DMS153 (cell line): ENCODE measurements around the gene ATP6V0B.

Experiments
- DNase-seq: peaks from one replicate; lab custom pipeline; 2025; lab: John Stamatoyannopoulos, UW

ATP6V0B gene

DNA sequence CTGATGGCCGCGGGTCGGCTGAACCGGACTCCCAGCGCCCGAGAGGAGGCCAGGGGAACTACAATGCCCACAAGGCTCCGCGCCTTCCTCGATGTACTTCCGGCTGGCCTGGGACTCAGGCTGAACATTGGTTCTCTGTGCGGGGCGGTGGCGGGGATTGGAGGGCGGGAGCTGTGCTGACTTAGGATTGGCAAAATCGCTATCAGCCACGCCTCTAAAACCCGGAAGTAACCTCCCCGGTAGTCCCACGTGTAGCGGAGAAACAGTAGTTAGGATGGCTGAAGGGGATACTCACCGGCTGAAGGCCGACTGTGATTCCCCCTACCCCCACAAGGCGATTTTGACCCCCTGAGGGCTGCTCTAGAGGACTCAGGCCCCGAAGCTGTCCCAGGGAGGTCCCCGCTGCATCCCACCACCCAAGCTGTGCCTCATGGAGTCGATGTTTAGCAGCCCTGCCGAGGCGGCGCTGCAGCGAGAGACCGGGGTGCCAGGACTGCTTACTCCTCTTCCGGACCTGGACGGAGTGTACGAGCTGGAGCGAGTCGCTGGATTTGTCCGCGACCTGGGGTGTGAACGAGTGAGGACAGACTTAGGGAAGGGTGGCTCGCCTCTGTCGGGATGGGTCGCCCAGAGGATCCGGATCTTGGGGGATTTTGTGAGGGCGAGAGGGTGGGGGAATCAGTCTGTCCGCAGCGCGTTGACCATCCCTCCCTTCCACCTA is 4.9 kb upstream of the ATP6V0B start, which contains the start of gene DPH2:
Gene DPH2, plus strand, starts transcription at position 265 of the 721 bp plus-strand sequence. Its CDS starts 166 bp downstream, at position 431.
- peak; percentile 99 for DNase-seq

DNA sequence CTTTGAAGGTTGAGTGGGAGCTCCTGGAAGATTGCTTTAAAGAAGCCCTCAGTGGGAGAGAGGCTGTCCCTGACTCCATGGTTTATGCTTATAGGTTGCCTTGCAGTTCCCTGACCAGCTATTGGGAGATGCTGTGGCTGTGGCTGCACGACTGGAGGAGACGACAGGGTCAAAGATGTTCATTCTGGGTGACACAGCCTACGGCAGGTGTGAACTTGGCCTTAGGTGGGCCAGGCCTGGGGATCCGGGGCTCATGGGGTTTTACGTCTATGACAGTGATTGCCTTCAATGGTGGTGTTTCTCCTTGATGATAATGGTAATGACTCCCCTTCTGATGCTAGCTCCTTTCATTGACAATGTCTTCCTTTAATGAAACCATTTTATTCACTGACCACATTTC is 4.3 kb upstream of the ATP6V0B start:
- no peak for DNase-seq

DNA sequence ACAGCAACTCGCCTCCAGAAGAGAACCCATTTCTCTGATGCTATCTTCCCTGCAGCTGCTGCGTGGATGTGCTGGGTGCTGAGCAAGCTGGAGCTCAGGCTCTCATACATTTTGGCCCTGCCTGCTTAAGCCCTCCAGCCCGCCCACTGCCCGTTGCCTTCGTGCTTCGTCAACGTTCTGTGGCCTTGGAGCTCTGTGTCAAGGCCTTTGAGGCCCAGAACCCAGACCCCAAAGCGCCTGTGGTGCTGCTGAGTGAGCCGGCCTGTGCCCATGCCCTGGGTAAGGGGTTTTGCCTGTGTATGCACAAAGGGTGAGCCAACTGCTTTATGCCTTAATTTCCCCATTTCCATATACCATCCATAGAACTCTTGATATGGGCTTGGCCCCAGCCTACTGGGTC is 3.8 kb upstream of the ATP6V0B start:
- no peak for DNase-seq

DNA sequence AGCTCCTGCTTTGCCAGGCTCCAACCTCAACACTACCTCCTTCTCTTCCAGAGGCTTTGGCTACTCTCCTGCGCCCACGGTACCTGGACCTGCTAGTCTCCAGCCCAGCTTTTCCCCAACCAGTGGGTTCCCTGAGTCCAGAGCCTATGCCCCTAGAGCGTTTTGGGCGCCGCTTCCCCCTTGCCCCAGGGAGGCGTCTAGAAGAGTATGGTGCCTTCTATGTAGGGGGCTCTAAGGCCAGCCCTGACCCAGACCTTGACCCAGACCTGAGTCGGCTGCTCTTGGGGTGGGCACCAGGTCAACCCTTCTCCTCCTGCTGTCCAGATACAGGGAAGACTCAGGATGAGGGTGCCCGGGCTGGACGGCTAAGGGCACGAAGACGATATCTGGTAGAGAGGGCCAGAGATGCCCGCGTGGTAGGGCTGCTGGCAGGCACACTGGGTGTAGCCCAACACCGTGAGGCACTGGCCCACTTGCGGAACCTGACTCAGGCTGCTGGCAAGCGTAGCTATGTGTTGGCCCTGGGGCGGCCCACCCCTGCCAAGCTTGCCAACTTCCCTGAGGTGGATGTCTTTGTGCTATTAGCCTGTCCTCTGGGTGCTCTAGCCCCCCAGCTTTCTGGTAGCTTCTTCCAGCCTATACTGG is 3.3 kb upstream of the ATP6V0B start:
- DNase-seq: no peak

DNA sequence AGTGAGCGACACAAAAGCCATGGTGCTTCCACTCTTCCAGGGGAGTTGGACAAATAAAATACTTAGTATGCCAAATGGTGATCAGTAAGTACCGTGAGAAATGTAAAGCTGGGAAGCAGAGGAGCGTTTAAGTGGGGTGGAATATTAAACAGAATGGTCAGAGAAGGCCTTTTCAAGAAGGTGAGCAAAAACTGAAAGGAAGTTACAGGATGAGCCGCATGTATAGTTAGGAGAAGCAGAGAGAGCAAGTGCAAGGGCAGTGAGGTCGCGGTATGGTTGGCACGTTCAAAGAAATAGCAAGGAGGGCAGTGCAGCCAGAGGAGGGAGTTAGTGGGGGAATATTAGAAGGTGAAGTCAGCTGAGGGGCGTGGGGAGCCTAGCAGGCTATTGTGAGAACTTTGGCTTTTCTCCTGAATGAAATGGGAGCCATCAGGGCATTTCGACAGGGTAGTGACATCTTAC is 748 bp upstream of the ATP6V0B start:
- no peak for DNase-seq

DNA sequence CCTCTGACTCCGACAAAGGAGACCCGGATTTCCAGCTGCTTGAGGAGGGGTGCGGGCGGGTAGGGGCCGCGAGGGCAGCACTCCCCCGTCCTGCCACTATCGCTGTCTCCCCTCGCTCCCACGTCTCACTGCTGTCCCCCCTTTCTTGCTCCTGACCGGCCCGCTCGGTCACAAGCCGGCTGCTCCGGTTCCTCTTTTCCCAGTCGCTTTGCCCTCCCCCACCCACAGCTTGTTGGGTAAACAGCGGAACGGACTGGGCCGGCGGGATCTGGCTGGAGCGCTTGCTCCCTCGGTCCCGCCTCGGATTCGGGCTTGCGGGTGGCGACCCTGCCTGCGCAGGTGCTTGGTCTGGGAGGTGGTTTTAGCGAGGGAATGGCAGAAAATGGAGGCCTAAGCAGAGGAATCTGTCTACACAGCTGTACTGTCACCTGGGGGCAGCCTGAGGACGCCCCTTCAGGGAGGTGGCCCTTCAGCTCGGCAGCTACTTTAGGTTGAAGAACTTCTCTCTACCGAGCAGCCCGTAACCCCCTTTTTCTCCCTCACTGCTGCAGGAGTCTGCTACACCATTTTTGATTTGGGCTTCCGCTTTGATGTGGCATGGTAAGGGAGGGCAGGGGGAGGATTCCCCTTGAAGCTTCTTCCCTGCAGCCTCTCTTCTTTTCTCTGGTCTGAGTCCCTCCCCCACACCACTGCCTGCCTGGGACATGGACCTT is 645 bp downstream of the ATP6V0B start:
- DNase-seq: no peak

DNA sequence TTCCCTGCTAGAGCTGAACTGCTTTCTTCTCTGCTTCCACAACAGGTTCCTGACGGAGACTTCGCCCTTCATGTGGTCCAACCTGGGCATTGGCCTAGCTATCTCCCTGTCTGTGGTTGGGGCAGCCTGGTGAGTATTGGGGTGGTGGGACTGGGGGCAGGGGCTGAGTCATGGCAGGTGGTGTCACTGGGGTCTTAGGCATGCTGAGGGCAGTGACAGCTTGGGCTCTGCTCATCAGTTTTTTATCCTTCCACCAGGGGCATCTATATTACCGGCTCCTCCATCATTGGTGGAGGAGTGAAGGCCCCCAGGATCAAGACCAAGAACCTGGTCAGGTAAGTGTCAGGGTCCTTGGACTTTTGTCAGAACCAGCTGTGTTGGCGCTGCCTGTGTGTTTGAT is 1.3 kb downstream of the ATP6V0B start:
- no peak for DNase-seq

DNA sequence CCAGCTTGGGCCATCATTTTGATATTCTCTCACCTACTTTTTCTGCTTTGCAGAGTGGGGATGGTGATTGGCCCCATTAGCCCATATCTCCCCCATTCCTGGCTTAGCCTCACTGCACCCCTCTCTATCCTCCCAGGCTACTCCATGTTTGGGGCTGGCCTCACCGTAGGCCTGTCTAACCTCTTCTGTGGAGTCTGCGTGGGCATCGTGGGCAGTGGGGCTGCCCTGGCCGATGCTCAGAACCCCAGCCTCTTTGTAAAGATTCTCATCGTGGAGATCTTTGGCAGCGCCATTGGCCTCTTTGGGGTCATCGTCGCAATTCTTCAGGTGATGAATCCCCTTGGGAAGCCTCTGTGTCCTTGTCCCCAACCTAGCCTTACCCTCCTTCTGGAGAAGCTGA is 2.1 kb downstream of the ATP6V0B start:
- no peak for DNase-seq

DNA sequence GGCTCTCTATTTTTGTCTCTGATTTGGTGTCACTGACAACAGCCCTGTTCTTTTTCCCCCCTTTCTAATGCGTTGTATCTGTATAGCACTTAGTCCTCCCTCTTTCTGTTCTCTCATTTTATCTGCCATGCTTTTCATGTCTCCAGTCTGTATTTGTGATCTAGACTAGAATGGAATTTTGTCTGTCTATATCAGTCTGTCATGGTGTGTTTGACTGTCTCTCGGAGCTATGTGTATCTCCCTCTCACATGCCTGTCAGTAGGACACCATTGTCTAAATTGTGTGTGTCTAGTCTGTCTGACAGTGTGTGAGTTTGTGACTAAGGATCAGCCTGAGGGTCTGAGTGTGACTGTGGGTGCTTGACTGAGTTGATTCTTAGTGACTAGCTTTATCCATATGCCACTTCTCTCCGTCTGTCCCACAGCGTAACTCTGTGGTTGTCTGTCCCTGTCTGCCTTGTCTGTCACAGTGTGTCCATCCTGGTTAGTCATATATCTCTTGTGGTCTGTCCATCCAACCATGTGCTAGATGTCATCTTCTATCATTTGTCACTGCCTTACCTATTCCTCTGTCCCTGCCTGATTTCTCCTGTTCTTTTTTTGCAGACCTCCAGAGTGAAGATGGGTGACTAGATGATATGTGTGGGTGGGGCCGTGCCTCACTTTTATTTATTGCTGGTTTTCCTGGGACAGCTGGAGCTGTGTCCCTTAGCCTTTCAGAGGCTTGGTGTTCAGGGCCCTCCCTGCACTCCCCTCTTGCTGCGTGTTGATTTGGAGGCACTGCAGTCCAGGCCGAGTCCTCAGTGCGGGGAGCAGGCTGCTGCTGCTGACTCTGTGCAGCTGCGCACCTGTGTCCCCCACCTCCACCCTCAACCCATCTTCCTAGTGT is 2.9 kb downstream of the ATP6V0B start:
- DNase-seq: no peak

DNA sequence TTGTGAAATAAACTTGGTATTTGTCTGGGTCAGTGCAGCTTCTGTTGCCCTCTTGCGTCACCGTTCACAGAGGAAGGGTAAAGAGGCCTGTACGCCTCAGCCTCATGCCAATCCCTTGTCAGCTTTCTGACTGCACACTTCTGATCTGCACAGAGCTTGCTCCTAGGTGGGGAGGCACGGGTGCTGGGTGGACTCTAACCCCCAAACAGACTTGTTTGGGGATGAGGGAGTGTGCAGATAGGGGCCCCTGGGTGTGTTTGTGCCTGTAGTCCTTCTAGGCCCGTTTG is 3.4 kb downstream of the ATP6V0B start:
- DNase-seq: no peak

DNA sequence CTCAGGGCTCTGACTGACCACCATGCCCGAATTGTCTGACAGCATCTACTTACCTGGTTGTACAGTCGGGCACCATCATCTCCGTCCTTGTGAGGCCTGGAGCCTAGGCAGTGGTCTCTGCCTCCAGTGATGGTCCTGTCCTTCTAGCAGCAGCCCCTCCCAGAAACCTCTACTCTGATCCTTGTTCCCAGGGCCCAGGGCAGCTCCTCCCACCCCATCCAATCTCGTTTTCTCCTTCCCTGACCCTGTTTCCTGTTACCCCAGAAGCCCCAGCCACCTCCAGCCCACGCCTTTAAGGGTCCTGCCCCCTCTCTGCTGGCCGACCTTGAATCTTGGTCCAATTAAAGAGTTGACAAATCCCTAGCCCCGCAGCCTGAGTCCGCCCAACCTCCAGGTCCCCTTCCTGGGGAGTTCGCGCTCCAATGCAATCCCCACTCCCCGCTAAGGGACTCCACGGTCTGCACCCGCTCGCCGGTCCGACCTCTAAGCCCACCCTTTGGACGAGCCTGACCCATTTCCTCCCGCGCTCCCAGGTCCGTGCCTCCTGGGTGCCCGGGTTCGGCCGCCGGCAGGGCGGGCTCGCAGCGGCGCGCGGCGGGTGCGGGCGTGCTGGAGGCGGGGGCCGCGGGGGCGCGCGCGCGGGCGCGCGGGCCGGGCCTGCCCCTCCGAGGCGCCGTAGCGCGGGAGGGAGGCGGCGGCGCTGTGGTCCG is 3.9 kb downstream of the ATP6V0B start, which contains the start of gene B4GALT2:
Gene B4GALT2, plus strand, starts transcription at position 660 of the 710 bp plus-strand sequence. CDS start 1,951 bp downstream, outside the sequence.
- DNase-seq: no peak

DNA sequence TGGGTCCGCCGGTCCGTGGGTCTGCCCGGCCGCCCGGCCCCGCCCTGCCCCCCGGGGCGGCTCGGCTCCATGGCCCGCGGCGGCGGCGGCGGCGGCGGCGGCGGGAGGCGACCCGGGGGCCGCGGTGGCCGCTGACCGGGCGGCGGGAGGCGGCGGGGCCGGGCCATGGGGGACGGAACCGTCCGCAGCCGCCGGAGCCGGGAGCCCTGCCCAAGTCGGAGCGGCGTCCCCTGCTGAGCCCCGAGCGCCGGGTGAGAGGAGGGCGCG is 4.4 kb downstream of the ATP6V0B start:
- DNase-seq: no peak

DNA sequence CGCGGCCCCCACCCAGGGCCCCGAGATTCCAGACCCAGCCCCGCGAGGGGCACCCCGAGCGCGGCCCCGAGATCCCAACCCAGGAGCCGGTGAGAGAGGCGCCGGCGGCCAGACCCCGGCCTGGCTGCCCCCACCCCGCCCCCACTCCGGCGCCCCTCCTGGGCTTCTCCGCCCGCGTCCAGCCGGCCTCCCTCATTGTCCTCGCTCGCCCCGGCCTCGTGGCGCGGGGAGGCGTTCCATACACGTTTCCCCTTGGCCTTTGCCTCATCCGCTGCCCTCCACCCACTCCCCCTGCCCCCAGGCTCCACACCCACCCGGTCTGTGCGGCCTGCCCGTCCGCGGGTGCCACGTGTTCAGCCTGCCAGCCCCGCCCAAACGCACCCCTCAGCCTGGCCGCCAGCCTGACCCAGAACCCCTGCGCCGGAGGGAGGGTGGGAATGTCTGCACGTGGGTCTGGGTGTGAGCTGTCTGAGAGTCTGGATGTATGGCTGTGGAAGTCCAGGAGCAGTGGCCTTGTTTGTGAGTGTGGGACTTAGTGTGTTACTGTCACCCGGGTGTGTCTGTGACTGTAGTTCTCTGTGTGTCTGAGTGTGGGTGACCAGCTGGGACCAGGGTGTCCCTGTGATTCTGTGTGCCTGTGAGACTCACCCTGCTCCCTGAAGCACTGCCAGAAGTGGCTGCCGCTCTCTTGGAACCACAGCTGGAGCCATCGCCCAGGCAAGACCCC is 4.9 kb downstream of the ATP6V0B start:
- DNase-seq: no peak

DNA sequence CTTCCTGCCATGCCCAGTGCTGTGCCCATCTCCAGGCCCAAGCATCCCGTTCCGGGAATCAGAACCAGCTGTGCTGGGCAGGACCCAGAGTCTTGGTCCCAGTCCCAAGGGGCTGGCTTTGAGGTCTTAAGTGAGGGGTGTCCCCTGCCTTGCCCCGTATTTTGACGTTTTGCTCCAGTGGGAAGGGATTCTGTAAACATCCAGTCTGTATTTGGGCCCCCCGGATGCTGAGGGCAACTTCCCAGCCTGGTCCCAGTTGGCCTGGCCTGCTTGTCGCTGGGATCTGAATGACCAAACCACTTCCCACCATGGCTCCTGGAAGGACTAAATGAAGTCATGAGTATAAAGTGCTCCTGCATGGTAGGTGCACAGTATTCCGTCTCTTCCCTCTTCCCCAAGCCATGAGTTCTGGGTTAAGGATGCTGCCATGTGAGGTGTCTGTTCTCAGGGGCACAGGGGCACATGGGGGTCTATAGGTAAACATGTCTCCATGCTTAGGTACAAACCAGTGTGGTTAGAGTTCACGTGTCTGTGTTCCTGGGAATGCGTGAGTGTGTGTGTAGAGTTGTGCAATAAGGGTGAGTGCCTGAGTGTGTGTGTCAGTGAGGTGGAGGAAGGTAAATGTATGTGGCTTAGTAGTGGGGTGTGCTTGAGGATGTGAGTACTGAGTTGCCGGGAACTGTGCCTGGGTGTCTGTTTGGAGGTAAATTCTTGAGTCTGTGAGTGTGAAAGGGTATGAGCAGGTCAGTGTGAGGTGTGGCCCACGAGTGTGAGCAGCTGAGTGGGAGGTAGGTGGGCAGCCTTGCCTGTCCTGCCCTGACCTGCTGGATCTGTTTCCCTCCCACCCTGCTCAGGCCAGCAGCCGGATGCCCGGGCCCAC is 5.7 kb downstream of the ATP6V0B start:
- DNase-seq: no peak

DNA sequence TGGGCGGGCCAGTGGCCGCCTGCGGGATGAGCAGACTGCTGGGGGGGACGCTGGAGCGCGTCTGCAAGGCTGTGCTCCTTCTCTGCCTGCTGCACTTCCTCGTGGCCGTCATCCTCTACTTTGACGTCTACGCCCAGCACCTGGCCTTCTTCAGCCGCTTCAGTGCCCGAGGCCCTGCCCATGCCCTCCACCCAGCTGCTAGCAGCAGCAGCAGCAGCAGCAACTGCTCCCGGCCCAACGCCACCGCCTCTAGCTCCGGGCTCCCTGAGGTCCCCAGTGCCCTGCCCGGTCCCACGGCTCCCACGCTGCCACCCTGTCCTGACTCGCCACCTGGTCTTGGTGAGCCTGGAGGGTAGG is 6.4 kb downstream of the ATP6V0B start:
- DNase-seq: no peak

DNA sequence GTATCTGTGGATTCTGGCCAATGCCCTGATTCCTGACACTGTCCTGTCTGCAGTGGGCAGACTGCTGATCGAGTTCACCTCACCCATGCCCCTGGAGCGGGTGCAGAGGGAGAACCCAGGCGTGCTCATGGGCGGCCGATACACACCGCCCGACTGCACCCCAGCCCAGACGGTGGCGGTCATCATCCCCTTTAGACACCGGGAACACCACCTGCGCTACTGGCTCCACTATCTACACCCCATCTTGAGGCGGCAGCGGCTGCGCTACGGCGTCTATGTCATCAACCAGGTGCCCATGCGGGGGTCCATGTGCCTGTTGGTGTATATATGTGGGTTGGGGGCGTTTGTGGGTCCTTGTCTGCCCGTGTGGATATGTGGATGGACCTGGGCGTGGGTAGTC is 6.9 kb downstream of the ATP6V0B start:
- DNase-seq: no peak

DNA sequence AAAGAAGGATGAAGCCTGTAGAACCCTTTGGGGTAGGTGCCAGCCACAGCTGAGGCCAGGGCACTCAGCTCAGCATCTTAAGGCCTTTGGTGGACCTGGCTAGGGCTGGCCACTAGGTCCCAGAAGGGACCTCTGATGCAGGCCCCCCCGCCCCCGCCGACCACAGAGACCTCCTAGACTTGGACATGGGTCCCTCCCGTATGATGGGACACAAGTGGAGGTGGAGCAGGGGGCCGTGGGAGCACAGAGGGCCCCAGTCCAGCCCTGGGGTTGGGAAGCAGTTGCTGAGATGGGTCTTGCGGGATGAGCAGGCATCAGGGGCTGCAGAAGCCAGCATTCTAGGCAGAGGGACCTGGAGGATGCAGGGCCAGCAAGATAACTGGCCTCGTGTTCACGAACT is 7.5 kb downstream of the ATP6V0B start:
- DNase-seq: no peak

DNA sequence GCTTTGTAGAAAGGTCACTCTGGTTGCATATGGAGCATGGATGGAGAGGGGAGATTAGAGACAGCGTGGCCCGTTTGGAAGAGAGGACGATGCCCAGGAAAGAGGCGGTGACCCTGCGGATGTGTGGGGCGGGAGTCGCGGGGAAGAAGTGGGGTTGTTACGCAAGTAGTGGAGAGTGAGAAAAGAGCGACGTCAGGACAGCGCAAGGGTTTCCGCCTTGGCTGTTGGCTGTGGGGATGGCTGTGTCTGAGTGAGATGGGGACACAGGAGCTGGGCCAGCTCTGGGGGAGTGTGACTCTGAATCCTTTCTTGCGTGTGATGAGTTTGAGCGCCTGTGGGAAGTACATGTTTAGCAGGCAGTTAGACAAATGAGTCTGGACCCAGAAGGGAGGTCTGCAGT is 8.0 kb downstream of the ATP6V0B start:
- DNase-seq: no peak

DNA sequence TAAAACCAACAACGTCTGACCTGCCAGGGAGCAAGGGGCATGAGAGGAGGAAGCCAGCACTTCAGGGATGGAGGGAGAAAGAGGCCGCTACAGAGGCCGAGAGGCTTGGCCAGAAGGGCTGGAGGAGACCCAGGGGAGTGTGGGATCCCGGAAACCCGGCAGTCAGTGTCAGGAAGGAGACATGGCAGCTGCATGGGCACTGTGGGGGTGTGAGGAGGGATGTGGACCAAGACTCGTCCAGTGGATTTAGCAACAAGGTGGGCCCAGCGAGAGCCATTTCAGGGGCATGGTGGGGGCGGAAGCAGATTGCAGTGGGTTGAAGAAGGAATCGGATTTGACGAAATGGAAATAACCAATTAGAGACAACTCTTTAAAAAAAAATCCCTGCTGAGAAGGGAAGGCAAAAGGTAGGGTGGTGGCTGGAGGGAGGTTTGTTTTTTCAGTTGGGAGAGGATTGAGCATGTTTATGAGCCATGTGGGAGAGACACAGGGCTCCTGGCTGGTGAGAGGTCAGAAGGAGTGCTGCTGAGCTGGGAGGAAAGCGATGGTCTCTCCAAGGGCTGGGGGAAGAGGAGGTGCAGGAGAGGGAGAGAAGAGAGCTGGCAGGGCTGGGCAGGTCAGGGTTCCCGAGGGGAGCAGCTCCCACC is 8.6 kb downstream of the ATP6V0B start:
- no peak for DNase-seq

DNA sequence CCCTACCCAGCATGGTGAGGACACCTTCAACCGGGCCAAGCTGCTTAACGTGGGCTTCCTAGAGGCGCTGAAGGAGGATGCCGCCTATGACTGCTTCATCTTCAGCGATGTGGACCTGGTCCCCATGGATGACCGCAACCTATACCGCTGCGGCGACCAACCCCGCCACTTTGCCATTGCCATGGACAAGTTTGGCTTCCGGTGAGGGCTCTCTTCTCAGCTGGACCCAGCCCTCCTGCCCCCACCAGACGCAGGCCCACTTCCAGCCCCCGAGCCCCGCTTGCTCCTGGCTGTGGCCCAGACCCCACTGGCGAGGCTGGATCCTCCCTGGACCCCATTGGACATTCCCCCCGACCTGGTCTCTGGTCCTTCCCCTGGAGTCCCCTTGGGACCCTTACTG is 10.1 kb downstream of the ATP6V0B start:
- no peak for DNase-seq
